SU-DHL-6 (cell line): ENCODE data around the gene EYA2.

Source experiments
- EZH2phosphoT487 ChIP-seq: fragments of 200-600 bp; sonication (generic), shearing (Covaris generic); conservative IDR thresholded peaks from 2 replicates; pipeline ENCODE4 v1.6.1; 2018; ENCODE audit warnings: mild to moderate bottlenecking, antibody characterized with exemption, low read length, moderate library complexity, mixed read lengths
- TF ChIP-seq, protein P1 (sequence below): fragments of 200-600 bp; sonication (generic); IDR thresholded peaks from one replicate; pipeline ENCODE4 v1.5.1; 2017; ENCODE audit warnings: antibody characterized with exemption, mild to moderate bottlenecking, low read length, moderate library complexity; ENCODE audit not compliant: insufficient read depth, poor library complexity, severe bottlenecking

DNA sequence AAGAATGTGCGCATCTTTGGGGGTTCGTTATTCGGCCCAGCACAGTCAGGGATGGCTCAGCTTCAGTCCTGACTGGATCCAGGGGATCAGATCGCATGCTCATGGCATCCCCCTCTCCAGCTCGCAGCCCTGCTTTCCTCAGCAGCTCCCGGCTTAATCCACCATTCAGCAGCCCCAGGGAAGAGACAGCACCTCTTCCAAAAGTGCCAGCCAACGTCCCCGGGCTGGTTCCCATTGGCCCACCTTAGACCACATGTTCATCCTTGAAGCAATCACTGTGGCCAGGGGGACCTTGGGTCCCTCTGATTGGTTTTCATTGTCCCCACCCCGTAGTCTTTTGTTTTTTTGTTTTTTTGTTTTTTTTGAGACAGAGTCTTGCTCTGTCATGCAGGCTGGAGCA lies 273.2 kb downstream of the EYA2 start:
- TF ChIP-seq, protein P1, sequence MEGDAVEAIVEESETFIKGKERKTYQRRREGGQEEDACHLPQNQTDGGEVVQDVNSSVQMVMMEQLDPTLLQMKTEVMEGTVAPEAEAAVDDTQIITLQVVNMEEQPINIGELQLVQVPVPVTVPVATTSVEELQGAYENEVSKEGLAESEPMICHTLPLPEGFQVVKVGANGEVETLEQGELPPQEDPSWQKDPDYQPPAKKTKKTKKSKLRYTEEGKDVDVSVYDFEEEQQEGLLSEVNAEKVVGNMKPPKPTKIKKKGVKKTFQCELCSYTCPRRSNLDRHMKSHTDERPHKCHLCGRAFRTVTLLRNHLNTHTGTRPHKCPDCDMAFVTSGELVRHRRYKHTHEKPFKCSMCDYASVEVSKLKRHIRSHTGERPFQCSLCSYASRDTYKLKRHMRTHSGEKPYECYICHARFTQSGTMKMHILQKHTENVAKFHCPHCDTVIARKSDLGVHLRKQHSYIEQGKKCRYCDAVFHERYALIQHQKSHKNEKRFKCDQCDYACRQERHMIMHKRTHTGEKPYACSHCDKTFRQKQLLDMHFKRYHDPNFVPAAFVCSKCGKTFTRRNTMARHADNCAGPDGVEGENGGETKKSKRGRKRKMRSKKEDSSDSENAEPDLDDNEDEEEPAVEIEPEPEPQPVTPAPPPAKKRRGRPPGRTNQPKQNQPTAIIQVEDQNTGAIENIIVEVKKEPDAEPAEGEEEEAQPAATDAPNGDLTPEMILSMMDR = no peak
- no peak for TF ChIP-seq EZH2phosphoT487
